NCI-H1694 (cell line): ENCODE results near the gene ZSWIM1.
"Not testable (repeated sequence)": the region's sequence is repeated elsewhere in the genome, so short reads cannot be mapped to it uniquely, and the experiment has no call there.

Source experiments
- DNase-seq: peaks from one replicate; lab custom pipeline; 2025; lab: John Stamatoyannopoulos, UW

Gene ZSWIM1

DNA sequence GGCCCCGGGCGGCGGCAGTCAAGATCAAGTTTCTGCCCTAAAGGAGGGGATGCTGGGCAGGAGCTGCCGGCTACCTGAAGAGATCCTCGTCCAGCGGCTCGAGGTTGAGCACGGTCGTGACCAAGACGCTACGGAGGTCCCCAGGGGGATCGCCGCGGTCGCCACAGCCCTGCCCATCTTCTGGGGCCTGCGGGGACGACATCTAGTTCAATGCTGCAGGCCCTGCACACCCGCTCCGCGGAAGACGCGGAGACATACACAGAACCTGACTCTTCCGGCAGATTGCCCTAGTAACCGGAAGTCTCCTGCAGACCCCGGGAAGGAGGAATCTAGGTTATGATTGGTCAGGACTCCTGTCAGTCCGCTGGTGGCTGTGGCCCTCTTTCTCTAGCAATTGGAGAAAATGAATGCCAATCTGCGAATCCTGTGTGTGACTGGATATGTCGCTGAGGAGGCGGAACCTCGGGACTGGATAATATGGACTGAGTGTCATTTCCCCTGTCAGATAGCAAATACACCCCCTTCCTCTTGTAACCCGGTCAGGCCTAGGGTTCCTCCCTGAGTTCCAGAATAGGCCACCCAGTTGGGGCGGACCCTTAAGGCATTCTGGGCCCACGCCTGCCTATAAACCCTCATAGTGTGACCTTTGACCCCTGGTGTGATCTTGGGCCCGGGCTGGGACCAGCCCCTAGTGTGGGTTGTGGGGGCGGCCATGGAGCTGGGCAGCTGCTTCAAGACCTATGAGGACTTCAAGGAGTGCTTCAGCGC, 23.7 kb upstream of the ZSWIM1 start, which contains the start of the genes ACOT8 and ZSWIM3:
ACOT8 (minus strand) TSS at position 279 of the 768 bp plus-strand sequence; CDS start at position 202, 77 bp downstream.
ZSWIM3 (plus strand) TSS at position 501 of the 768 bp plus-strand sequence; CDS start at position 713, 212 bp downstream.
- peak; percentile 99 for DNase-seq

DNA sequence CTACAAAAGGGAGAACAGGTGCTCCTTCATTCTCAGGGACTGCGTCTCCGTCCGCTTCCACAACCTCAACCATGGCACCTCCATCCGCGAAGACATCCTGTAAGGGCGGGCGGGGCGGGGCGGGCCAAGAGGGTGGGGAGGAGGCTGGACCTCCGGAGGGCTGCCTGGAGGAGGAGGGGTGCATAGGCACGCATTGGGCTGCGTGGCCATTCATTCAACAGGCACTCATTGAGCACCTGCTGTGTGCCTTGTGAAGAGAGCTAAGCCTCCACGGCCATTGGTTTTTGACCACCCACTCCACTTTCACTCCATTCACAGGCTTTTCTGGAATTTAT, 23.2 kb upstream of the ZSWIM1 start:
- no peak for DNase-seq

DNA sequence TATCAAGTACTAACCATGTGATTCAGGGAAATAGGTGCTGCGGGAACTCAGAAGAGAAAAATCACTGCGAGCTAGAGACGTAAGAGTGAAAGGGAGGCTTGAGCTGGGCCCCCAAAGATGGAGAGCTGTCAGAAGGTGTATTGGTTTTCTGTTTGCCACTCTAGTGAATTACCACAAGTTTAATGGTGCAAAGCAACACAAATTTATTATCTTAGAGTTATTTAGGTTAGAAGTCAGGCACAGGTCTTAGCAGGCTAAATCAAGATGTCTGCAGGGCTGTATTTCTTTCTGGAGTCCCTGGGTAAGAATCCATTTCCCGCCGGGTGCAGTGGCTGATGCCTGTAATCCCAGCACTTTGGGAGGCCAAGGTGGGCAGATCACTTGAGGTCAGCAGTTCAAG, 21.1 kb upstream of the ZSWIM1 start:
- DNase-seq = no peak

DNA sequence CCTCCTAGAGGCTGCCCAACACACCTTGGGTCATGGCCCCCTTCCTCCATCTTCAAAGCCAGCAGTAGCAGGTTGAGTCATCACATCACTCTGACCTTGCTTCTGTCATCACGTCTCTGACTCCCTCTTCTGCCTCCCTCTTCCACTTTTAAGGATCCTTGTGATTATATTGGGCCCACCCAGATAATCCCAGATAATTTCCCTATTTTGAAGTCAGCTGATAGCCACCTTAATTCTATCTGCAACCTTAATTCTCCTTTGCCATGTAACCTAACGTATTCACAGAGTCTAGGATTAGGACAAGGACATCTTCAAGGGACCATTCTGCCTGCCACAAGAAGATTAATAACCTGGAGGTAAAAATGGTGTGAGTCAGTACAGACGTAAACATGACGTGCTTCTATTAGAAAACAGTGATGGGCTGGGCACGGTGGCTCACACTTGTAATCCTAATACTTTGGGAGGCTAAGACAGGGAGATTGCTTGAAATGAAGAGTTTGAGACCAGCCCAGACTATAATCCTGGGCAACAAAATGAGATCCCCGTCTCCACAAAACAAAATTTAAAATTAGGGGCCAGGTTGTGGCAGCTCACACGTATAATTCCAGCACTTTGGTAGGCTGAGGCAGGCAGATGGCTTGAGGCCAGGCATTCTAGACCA, 20.3 kb upstream of the ZSWIM1 start:
- no peak for DNase-seq

DNA sequence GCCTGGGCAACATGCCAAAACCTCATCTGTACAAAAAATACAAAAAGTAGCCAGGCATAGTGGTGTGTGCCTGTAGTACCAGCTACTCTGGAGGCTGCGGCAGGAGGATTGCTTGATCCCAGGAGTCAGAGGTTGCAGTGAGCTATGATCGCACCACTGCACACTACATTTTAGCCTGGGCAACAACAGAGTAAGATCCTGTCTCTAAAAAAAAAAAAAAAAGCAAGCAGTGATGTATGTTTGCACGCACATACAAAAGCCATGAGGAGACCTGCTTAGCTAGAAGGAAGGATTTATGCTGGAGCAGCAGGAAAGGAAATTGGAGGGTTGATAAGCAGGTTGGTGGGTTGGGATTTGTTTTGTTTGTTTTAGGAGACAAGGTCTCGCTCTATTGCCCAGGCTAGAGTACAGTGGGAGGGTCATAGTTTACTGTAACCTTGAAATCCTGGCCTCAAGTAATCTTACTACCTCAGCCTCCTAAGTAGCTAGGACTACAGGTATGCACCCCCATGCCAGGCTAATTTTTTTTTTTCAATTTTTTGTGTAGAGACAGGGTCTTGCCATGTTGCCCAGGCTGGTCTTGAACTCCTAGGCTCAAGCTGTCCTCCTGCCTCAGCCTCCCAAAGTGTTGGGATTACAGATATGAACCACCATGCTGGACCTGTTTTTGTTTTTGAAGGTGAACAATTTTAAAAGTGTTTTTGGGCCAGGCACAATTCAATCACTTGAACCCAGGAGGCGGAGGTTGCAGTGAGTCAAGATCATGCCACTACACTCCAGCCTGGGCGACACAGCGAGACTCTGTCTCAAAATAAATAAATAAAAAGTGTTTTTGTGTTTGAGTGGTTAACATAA, 19.6 kb upstream of the ZSWIM1 start:
- DNase-seq = peak; percentile 51

DNA sequence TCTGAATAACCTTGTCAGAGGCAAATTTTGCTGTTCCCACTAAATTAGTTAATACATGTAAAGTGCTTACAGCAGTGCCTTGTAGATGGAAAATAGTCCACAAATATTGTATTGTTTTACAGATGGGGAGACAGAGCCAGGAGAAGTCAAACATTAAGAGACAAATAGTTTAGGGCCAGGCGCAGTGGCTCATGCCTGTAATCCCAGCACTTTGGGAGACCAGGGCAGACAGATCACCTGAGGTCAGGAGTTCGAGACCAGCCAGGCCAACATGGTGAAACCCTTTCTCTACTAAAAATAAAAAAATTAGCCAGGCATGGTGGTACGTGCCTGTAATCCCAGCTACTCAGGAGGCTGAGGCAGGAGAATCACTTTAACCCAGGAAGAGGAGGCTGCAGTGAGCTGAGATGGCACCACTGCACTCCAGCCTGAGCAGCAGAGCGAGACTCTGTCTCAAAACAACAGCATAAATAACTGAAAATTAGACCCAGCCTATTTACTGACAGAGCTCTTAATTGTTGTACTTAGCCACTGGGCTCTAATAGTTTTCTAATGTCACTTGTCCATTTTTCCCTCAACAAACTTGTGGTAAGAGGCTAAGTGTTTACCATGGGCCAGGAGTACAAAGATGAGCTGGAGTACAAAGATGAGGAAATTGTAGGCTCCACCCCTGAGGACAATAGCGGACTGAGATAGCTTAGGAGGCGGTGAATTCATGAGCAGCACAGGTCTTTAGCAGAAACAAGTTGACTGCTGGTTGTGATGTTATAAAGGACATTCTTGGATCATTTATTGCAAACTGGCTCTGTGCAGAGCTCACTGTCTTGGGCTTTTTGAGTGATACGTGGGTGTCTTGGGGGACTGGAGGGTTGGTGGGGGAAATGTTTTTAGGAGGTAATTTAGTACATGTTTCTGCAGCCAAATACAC, 17.2 kb upstream of the ZSWIM1 start:
- no peak for DNase-seq

DNA sequence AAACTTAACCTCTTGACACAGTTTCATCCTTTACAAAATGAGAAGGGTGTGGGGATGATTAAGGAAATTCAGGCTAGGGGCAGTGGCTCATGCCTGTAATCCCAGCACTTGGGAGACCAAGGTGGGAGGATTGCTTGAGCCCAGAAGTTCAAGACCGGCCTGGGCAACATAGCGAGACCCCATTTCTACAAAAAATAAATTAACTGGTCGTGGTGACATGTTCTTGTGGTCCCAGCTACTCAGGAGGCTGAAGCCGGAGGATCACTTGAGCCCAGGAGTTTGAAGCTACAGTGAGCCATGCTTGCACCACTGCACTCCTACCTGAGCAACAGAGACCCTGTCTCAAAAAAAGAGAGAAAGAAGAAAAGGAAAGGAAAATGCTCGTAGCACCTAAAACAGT, 14.6 kb upstream of the ZSWIM1 start:
- no peak for DNase-seq

DNA sequence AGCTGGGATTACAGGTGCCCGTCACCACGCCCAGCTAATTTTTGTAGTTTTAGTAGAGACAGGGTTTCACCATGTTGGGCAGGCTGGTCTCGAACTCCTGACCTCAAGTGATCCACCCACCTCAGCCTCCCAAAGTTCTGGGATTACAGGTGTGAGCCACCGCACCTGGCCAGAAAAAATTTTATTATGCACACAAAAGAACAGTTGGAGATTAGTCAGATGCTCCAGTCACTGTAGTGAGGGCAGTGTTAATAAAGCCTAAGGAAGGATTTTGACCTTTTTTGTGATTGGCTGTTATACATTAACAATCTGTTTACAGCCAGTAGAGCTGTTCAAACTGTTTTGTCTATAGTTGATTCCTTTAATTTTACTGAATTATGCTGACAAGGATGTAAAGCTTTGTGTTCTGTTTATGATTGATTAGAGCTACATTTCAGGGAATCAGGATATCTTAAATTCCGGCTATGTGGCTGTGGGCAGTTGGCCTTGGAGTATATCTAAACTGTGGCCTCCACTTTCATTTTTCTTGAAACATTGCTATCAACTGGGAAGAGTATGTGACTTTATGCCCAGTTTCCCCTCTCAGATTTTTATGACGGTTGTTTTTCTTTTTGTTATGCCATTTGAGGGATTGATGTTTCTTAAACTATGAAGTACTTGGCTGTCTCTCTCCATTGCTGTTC, 13.8 kb upstream of the ZSWIM1 start:
- DNase-seq = no peak

DNA sequence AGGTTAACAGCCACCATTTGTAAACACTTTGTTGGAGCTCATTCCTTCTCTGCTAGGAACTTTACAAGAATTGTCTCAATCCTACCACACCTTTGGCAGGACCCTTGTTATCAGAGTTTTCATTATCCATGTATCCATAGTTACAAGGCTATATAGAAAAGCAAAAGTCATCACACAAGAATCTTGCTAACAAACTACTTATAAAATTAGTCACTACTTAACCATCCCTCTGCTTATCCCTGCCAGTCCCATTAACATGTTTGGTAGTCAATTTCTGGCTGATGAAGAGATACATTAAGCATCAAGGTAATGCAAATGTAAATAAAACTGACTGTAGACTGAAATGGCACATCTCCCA, 13.2 kb upstream of the ZSWIM1 start:
- no peak for DNase-seq

DNA sequence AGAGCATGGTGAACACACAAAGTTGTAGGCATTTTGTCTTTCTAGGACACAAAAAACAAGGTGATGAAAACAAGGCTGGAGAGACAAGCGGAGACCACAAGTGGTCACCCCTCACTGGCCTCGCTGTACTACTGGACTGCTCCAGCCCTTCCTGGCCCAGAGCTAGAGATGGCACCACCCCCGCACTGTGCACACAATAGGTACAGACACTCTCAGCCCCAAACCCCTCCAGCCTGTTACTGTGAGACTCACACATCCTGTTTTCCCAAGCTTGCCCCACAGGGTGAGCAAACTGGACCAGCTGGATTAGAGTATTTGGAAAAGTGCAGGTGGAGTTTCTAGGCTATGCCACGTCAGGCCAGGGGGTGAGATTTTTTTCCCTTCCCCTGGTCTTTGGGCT, 8.4 kb upstream of the ZSWIM1 start:
- no peak for DNase-seq

DNA sequence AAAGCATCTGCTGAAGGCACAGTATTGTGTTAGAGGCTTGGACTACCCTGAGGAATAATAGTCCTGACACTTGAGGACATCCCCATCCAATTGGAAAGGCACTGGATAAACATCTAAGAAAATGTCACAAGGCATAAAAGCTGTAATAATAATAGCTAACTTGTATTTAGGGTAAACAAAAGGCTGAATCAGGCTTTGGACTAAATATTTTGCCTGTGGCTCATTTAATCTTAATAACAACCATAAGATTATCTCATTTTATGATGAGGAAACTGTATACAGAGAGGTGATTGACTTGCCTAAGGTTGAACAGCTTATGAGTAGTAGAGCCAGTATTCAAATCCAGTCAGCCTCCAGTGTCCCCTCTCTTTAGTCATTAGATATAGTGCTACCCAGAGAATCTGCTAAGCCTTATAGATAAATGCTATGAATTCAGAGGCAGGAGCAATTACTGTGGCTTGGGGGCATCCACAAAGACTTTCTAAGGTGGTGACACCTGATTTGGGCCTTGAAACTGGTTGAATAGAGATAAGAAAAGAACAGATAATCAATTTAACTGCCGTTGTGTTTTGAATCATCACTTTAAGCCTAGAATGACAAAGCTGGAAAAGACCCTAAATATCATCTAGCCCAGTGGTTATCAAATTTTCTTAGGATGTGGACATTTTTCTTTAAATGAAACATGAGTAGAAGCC, 7.5 kb upstream of the ZSWIM1 start:
- DNase-seq = no peak

DNA sequence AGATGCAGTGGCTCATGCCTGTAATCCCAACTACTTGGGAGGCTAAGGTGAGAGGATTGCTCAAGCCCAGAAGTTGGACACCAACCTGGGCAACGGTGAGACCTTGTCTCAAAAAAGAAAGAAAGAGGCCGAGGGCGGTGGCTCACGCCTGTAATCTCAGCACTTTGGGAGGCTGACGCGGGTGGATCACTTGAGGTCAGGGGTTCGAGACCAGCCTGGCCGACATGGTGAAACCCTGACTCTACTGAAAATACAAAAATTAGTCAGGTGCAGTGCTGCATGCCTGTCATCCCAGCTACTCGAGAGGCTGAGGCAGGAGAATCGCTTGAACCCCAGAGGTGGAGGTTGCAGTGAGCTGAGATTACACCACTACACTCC, 6.9 kb upstream of the ZSWIM1 start:
- DNase-seq = not testable (repeated sequence)

DNA sequence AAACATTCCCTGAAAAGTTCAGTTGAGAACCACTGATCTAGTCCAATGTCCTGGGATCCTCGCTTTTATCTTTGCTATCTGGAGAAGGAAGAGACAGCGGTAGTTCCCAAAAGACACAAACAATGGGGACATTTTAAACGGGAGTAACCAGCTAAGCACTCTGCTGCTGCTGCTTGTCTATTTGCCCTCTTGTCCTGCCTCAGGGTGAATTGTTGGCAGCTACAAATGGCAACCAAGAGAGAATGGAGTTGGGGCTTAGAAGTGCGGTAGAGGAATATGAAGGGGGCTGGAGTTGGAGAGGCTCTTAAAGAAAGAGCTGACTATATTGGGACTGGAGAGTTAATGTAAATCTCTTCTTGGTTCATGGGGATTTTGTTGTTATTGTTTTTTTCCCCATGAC, 6.5 kb upstream of the ZSWIM1 start:
- no peak for DNase-seq

DNA sequence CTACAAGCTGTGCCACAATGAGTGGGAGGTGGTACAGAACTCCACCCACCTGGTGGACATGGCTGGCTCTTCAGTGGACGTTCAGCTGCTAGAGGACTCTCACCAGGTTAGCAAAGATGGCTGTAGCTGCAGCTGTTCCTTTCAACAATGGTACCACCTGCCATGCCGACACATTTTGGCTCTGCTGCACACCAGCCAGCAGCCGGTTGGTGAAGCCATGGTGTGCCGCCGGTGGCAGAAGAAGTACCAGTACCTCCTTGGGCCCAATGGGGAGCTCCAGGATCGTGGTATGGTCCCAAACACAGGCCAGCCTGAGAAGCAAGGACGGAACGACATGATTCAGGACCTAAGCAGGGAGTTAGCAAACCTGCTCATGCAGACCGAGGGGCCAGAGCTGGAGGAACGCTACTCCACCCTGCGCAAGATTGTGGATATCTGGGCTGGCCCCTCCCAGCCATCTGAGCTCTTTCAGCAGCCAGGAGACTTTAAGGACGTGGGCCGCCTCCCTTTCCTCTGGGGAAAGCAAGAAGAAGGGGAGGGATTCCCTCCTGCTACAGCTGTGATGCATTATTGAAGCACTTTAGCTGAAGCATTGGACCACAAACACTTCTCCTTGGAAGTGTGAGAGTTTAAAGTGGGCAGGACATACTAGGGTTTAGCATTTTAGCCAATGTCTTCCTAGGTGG, 2.8 kb upstream of the ZSWIM1 start:
- no peak for DNase-seq

DNA sequence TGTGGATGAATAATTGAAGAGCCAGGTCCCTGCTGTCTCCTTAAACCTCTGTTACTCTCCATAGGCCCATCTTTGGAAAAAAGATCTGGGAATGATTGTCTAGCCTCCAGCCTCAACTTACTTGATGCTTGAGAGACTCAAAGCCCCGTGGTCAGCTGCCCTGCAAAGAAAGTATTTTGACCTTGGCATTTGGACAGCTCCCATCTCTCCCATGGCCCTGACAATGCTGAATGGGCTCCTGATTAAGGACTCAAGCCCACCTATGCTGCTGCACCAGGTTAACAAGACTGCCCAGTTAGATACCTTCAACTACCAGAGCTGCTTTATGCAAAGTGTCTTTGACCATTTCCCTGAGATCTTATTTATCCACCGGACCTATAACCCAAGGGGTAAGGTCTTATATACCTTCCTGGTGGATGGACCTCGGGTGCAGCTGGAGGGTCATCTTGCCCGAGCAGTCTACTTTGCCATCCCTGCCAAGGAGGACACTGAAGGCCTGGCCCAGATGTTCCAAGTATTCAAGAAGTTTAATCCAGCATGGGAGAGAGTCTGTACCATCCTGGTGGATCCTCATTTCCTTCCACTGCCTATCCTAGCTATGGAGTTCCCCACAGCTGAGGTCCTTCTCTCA, 1.6 kb downstream of the ZSWIM1 start:
- DNase-seq = no peak

DNA sequence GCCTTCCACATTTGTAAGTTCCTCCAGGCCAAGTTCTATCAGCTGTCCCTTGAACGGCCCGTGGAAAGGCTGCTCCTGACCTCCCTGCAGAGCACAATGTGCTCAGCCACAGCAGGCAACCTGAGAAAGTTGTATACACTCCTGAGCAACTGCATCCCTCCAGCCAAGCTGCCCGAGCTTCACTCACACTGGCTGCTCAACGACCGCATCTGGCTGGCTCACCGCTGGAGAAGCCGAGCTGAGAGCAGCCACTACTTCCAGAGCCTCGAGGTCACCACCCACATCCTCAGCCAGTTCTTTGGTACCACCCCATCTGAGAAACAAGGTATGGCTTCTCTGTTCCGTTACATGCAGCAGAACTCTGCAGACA, 2.1 kb downstream of the ZSWIM1 start:
- no peak for DNase-seq

DNA sequence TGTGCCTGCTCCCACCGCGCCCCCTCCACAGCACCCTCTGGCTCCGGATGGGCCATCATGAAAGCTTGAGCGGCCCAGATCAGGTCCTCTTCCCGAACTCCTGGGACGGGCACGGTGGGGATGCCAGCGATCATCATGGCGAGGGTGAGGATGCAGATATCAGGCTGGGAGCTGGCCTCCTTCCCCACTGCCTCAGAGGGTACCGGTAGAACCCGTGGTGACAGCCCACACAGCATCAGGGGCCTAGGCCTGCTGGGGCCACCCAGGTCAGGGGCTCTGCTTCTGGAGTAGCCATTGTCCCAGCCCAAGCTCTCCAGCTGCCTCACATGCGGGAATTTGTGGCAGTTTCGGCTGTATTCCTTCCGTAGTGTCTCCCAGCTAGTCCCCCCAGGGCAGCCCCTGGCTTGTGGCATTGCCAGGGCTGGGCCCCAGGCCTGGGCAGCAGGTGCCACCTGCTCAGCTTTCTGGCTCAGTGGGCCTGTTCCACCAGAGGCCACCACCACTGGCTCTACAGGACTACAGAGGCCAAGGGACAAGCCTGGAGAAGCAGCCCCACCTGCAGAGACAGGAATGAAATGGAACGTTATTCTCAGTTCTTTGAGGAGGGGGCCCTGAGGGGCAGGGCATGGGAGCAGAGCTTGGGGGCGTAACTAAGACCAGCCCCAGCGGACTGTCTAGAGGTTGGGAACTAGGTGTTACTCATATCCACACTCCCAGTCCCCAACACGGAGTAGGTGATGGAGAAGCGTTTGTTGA, 5.7 kb downstream of the ZSWIM1 start:
- DNase-seq = no peak

DNA sequence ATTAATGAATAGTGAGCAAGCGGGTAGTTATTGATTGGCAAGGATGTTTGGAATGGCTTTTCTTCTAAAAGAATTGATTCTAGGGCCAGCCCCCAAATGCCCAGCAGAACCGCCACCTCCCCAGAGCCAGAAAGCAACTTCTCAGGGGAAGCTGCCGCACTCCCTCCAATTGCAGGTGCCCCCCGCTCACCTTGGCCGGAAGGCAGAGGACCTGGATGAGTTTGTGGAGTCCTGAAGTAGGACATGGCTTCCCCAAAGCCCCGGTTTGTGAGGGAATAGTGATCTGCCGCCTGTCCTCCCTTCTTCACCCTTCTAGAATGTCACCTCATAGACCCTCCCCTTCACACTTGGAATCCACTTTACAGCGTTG, 6.3 kb downstream of the ZSWIM1 start, which contains the start of gene SPATA25:
SPATA25 (minus strand) TSS at position 277 of the 370 bp plus-strand sequence; CDS start at position 245, 32 bp downstream.
- no peak for DNase-seq

DNA sequence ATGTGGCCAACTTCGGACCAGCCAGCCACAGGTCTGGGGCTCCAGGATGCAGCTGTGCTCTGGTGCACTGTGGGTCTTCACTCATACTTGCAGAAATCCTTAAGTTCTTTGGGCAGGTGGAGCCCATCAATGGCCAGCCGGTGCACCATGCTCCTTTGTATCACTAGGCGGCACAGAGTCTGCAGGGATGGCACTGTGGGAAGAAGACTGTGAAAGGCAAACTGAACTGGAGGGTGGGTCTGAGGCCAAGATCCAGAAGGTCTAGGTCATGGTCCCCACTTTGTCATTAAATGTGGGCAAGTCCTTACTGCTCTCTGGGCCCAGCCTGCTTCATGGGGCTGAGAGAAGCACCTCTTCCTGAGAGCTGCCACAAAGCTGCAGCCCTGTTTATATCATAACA, 7.7 kb downstream of the ZSWIM1 start:
- DNase-seq = no peak
